ENCODE measurements around the gene LCK. TPM values are rescaled to one million over a fixed set of nuclear protein-coding genes. Genes with fewer than 3 reads are reported as not detected.

Gene LCK
- total and polyA plus RNA-seq, 2 experiments from 2014 or later = not detected

- peaks cover 69% of the 10 kb centered on the region for H3K79me2 ChIP-seq (ENCODE audit: insufficient read depth)
- no peaks in the 10 kb centered on the region for H3K9me3 ChIP-seq (ENCODE audit: low read depth)
- H4K20me1 ChIP-seq (ENCODE audit: insufficient read depth) = no peaks in the 10 kb centered on the region
- peaks cover 10% of the 10 kb centered on the region for H3F3A ChIP-seq (ENCODE audit: insufficient read depth)
- TF ChIP-seq EZH2phosphoT487 (IDR thresholded peaks at IDR 0.05; ENCODE audit: insufficient read depth, low read depth) (no peak), EZH2 (IDR thresholded peaks at IDR 0.05; ENCODE audit: insufficient read depth, poor library complexity, severe bottlenecking) (no peak)
- no peak overlapping the region for H3K4me2 ChIP-seq (ENCODE audit: unreplicated experiment)
- peaks cover 12% of the 10 kb centered on the region for H3K4me1 ChIP-seq (ENCODE audit: insufficient read depth)
- no peak overlapping the region for H3K9ac ChIP-seq
- no peaks in the 10 kb centered on the region for H3K36me3 ChIP-seq (ENCODE audit: low read depth)
- no peak overlapping the region for H3K4me3 ChIP-seq
- H2AFZ ChIP-seq = no peak overlapping the region
- 21 to 26% methylated on average over 2 of the region's 2 CpGs for WGBS, 2 experiments (ENCODE audit: low coverage in 1 of 2, low lambda C conversion rate in 2 of 2, missing lambda C conversion rate in 2 of 2)
- no peaks in the 10 kb centered on the region for H3K27me3 ChIP-seq (replicated peaks; ENCODE audit: insufficient read depth)
- no peaks in the 10 kb centered on the region for H3K9me2 ChIP-seq (ENCODE audit: insufficient read depth)
- no peak overlapping the region for H3K27ac ChIP-seq
- no peak for DNase-seq
- in situ Hi-C loops (cut with MboI) = no loop called here
Measured at GRCh38 chr1:32311709-32312393, 60.8 kb downstream of the LCK start.

- no peak overlapping the region for H2AFZ ChIP-seq
- no peaks in the 10 kb centered on the region for H3K9me2 ChIP-seq (ENCODE audit: insufficient read depth)
- no peak overlapping the region for H3K9ac ChIP-seq
- H3K27ac ChIP-seq = no peak overlapping the region
- H3K4me3 ChIP-seq = no peak overlapping the region
- no peaks in the 10 kb centered on the region for H3F3A ChIP-seq (ENCODE audit: insufficient read depth)
- no peaks in the 10 kb centered on the region for H3K9me3 ChIP-seq (ENCODE audit: low read depth)
- H3K4me1 ChIP-seq (ENCODE audit: insufficient read depth) = no peaks in the 10 kb centered on the region
- H4K20me1 ChIP-seq (ENCODE audit: insufficient read depth) = no peaks in the 10 kb centered on the region
- in situ Hi-C loops (cut with MboI) = no loop called here
- no peaks in the 10 kb centered on the region for H3K36me3 ChIP-seq (ENCODE audit: low read depth)
- 78 to 83% methylated on average over 3 of the region's 3 CpGs for WGBS, 2 experiments (ENCODE audit: low coverage in 1 of 2, low lambda C conversion rate in 2 of 2, missing lambda C conversion rate in 2 of 2)
- H3K27me3 ChIP-seq (replicated peaks; ENCODE audit: insufficient read depth) = no peaks in the 10 kb centered on the region
- no peak overlapping the region for H3K4me2 ChIP-seq (ENCODE audit: unreplicated experiment)
- H3K79me2 ChIP-seq (ENCODE audit: insufficient read depth) = peaks cover 24% of the 10 kb centered on the region
- DNase-seq = no peak
- TF ChIP-seq EZH2phosphoT487 (IDR thresholded peaks at IDR 0.05; ENCODE audit: insufficient read depth, low read depth) (no peak), EZH2 (IDR thresholded peaks at IDR 0.05; ENCODE audit: insufficient read depth, poor library complexity, severe bottlenecking) (no peak)
Measured at GRCh38 chr1:32316903-32317277, 65.8 kb downstream of the LCK start.

GRCh38 chr1:32318127-32318869 is 67.2 kb downstream of the LCK start:
- H3K9ac ChIP-seq = no peak overlapping the region
- H3K9me3 ChIP-seq (ENCODE audit: low read depth) = no peaks in the 10 kb centered on the region
- no peaks in the 10 kb centered on the region for H3F3A ChIP-seq (ENCODE audit: insufficient read depth)
- H4K20me1 ChIP-seq (ENCODE audit: insufficient read depth) = no peaks in the 10 kb centered on the region
- no peaks in the 10 kb centered on the region for H3K27me3 ChIP-seq (replicated peaks; ENCODE audit: insufficient read depth)
- no peak overlapping the region for H3K27ac ChIP-seq
- no peaks in the 10 kb centered on the region for H3K36me3 ChIP-seq (ENCODE audit: low read depth)
- no peak overlapping the region for H3K4me2 ChIP-seq (ENCODE audit: unreplicated experiment)
- H3K4me3 ChIP-seq = no peak overlapping the region
- DNase-seq = no peak
- no peaks in the 10 kb centered on the region for H3K4me1 ChIP-seq (ENCODE audit: insufficient read depth)
- in situ Hi-C loops (cut with MboI) = no loop called here
- no peaks in the 10 kb centered on the region for H3K9me2 ChIP-seq (ENCODE audit: insufficient read depth)
- H3K79me2 ChIP-seq (ENCODE audit: insufficient read depth) = peaks cover 10% of the 10 kb centered on the region
- 94 to 97% methylated on average over 10 of the region's 10 CpGs for WGBS, 2 experiments (ENCODE audit: low coverage in 1 of 2, low lambda C conversion rate in 2 of 2, missing lambda C conversion rate in 2 of 2)
- no peak overlapping the region for H2AFZ ChIP-seq
- no peak for TF ChIP-seq EZH2 (IDR thresholded peaks at IDR 0.05; ENCODE audit: insufficient read depth, poor library complexity, severe bottlenecking)
- no peak for TF ChIP-seq EZH2phosphoT487 (IDR thresholded peaks at IDR 0.05; ENCODE audit: insufficient read depth, low read depth)

GRCh38 chr1:32321712-32322291 is 70.7 kb downstream of the LCK start:
- no peaks in the 10 kb centered on the region for H3K27me3 ChIP-seq (replicated peaks; ENCODE audit: insufficient read depth)
- no peaks in the 10 kb centered on the region for H3K9me3 ChIP-seq (ENCODE audit: low read depth)
- H3K79me2 ChIP-seq (ENCODE audit: insufficient read depth) = no peaks in the 10 kb centered on the region
- H3K9ac ChIP-seq = no peak overlapping the region
- no peak overlapping the region for H2AFZ ChIP-seq
- no peaks in the 10 kb centered on the region for H3F3A ChIP-seq (ENCODE audit: insufficient read depth)
- no peak overlapping the region for H3K27ac ChIP-seq
- 76 to 79% methylated on average over 5 of the region's 5 CpGs for WGBS, 2 experiments (ENCODE audit: low coverage in 1 of 2, low lambda C conversion rate in 2 of 2, missing lambda C conversion rate in 2 of 2)
- no peaks in the 10 kb centered on the region for H3K4me1 ChIP-seq (ENCODE audit: insufficient read depth)
- H4K20me1 ChIP-seq (ENCODE audit: insufficient read depth) = no peaks in the 10 kb centered on the region
- in situ Hi-C loops (cut with MboI) = no loop called here
- no peaks in the 10 kb centered on the region for H3K9me2 ChIP-seq (ENCODE audit: insufficient read depth)
- TF ChIP-seq EZH2phosphoT487 (IDR thresholded peaks at IDR 0.05; ENCODE audit: insufficient read depth, low read depth) (no peak), EZH2 (IDR thresholded peaks at IDR 0.05; ENCODE audit: insufficient read depth, poor library complexity, severe bottlenecking) (no peak)
- no peak overlapping the region for H3K4me2 ChIP-seq (ENCODE audit: unreplicated experiment)
- DNase-seq = no peak
- no peak overlapping the region for H3K4me3 ChIP-seq
- H3K36me3 ChIP-seq (ENCODE audit: low read depth) = no peaks in the 10 kb centered on the region
